GM06990 (cell line): ENCODE results near the gene UBXN11.

Experiments
- DNase-seq: peaks from one replicate; pipeline ENCODE4 v3.0.0-alpha.2; 2011; ENCODE audit not compliant: insufficient read length; ENCODE audit errors: extremely low read depth
- H3K27me3 ChIP-seq: replicated peaks from 2 replicates; pipeline ENCODE4 v1.6.0; 2011; ENCODE audit warnings: low read length; ENCODE audit not compliant: control insufficient read depth, insufficient read depth
- H3K36me3 ChIP-seq: 2 replicates; pipeline ENCODE4 v1.5.1; 2011; ENCODE audit warnings: low read length; ENCODE audit not compliant: control insufficient read depth, insufficient read depth
- H3K4me3 ChIP-seq: replicated peaks from 2 replicates; pipeline ENCODE4 v1.5.1; 2011; ENCODE audit warnings: low read depth, mild to moderate bottlenecking, control low read depth, low read length
- CTCF ChIP-seq: IDR thresholded peaks from 2 replicates; pipeline ENCODE4 v1.5.1; 2011; ENCODE audit warnings: low read length, control low read depth, mild to moderate bottlenecking, inconsistent platforms; ENCODE audit not compliant: insufficient read depth, poor library complexity, severe bottlenecking

UBXN11 gene

GRCh38 chr1:26302733-26303405 lies 3.6 kb downstream of the UBXN11 start:
- DNase-seq: no peak
- no peak for TF ChIP-seq CTCF
- Histone ChIP-seq H3K36me3 (no peaks in the 10 kb centered on the region), H3K4me3 (no peak overlapping the region), H3K27me3 (no peaks in the 10 kb centered on the region)

GRCh38 chr1:26300578-26301275 lies 5.7 kb downstream of the UBXN11 start:
- DNase-seq: no peak
- Histone ChIP-seq H3K4me3 (no peak overlapping the region), H3K27me3 (no peaks in the 10 kb centered on the region), H3K36me3 (no peaks in the 10 kb centered on the region; the same call in 1 of the 2 replicates)
- TF ChIP-seq CTCF: no peak

GRCh38 chr1:26297791-26298124 lies 8.7 kb downstream of the UBXN11 start:
- no peaks in the 10 kb centered on the region for H3K27me3 ChIP-seq
- no peak for TF ChIP-seq CTCF
- H3K4me3 ChIP-seq: no peak overlapping the region
- DNase-seq: no peak
- H3K36me3 ChIP-seq: no peaks in the 10 kb centered on the region; the same call in 1 of the 2 replicates

- DNase-seq: no peak
- TF ChIP-seq CTCF: no peak
- Histone ChIP-seq H3K36me3 (no peaks in the 10 kb centered on the region; the same call in 1 of the 2 replicates), H3K4me3 (no peak overlapping the region), H3K27me3 (no peaks in the 10 kb centered on the region)
These were observed 9.2 kb downstream of the UBXN11 start for GRCh38 chr1:26297057-26297790.

- no peak for DNase-seq
- H3K36me3 ChIP-seq: no peaks in the 10 kb centered on the region; the same call in 1 of the 2 replicates
- no peaks in the 10 kb centered on the region for H3K27me3 ChIP-seq
- TF ChIP-seq CTCF: no peak
- H3K4me3 ChIP-seq: no peak overlapping the region
These were observed 9.9 kb downstream of the UBXN11 start for GRCh38 chr1:26296340-26297056.
